OCI-LY7 (cell line): Measurements from ENCODE around the gene SMARCA2. TPM values are rescaled to one million over a fixed set of nuclear protein-coding genes. Genes with fewer than 3 reads are reported as not detected.

Source experiments
- BruUV-seq: library from RNA; stranded (reverse); fragments of 400-500 nt; replicated peaks from 2 replicates; lab custom pipeline; 2021; lab: Mats Ljungman, UMichigan
- CTCF ChIA-PET: fragments of 300-600 bp; sonication (Branson Sonifier 250); formaldehyde crosslinking; loops from one replicate; lab custom pipeline; 2022; ENCODE audit warnings: antibody characterized with exemption; ENCODE audit not compliant: unreplicated experiment; lab: Charles Lee
- POLR2A ChIA-PET: fragments of 300-600 bp; sonication (Branson Sonifier 250); formaldehyde crosslinking; loops from one replicate; lab custom pipeline; 2022; ENCODE audit warnings: antibody characterized with exemption; lab: Charles Lee
- DNase-seq: peaks from one replicate; pipeline ENCODE4 v3.0.0-alpha.2; 2015; ENCODE audit warnings: low spot score
- H2AFZ ChIP-seq: fragments of 200-600 bp; sonication (generic), shearing (Covaris generic); 2 replicates; pipeline ENCODE4 v1.6.1; 2014; ENCODE audit warnings: mild to moderate bottlenecking, antibody characterized with exemption, low read length, moderate library complexity
- H3K27ac ChIP-seq: fragments of 200-600 bp; sonication (generic); 2 replicates; pipeline ENCODE4 v1.5.1; 2014; ENCODE audit warnings: mixed run types, low read depth, mild to moderate bottlenecking, moderate library complexity, low read length, inconsistent platforms; ENCODE audit not compliant: poor library complexity, severe bottlenecking
- H3K36me3 ChIP-seq: fragments of 200-600 bp; sonication (generic); 2 replicates; pipeline ENCODE4 v1.6.1; 2014; ENCODE audit warnings: mild to moderate bottlenecking, antibody characterized with exemption, low read length, moderate library complexity, mixed read lengths; ENCODE audit not compliant: insufficient read depth
- H3K4me1 ChIP-seq: fragments of 200-600 bp; sonication (generic); 2 replicates; pipeline ENCODE4 v1.5.1; 2014; ENCODE audit warnings: mild to moderate bottlenecking, low read length; ENCODE audit not compliant: insufficient read depth, poor library complexity, severe bottlenecking
- H3K4me2 ChIP-seq: fragments of 200-600 bp; sonication (generic); 2 replicates; pipeline ENCODE4 v1.6.1; 2014; ENCODE audit warnings: mild to moderate bottlenecking, low read length
- H3K4me3 ChIP-seq: fragments of 200-600 bp; sonication (generic); 2 replicates; pipeline ENCODE4 v1.5.1; 2014; ENCODE audit warnings: mild to moderate bottlenecking, low read depth, low read length; ENCODE audit not compliant: poor library complexity, severe bottlenecking
- H3K79me2 ChIP-seq: fragments of 200-600 bp; sonication (generic); 2 replicates; pipeline ENCODE4 v1.6.1; 2016; ENCODE audit warnings: low read depth, mild to moderate bottlenecking, low read length, moderate library complexity, mixed read lengths; ENCODE audit not compliant: insufficient read depth
- H3K9me2 ChIP-seq: fragments of 200-600 bp; sonication (generic); 2 replicates; pipeline ENCODE4 v1.6.1; 2016; ENCODE audit warnings: mild to moderate bottlenecking, low read length, mixed read lengths; ENCODE audit not compliant: insufficient read depth
- H3K9me3 ChIP-seq: fragments of 200-600 bp; sonication (generic); 2 replicates; pipeline ENCODE4 v1.6.1; 2014; ENCODE audit warnings: mild to moderate bottlenecking, mixed run types, low read length, mixed read lengths
- H4K20me1 ChIP-seq: fragments of 200-600 bp; sonication (generic); 2 replicates; pipeline ENCODE4 v1.6.1; 2014; ENCODE audit warnings: mild to moderate bottlenecking, antibody characterized with exemption, low read length, moderate library complexity, mixed read lengths; ENCODE audit not compliant: insufficient read depth
- CTCF ChIP-seq: fragments of 200-600 bp; sonication (generic); conservative IDR thresholded peaks from 2 replicates; pipeline ENCODE4 v1.5.1; 2014; ENCODE audit warnings: mild to moderate bottlenecking, antibody characterized with exemption, low read length, moderate library complexity, mixed read lengths
- EZH2phosphoT487 ChIP-seq: fragments of 200-600 bp; sonication (generic); IDR thresholded peaks from 2 replicates; pipeline ENCODE4 v1.6.1; 2018; ENCODE audit warnings: low read depth, borderline replicate concordance, mild to moderate bottlenecking, mixed run types, antibody characterized with exemption, low read length, moderate library complexity, mixed read lengths
- intact Hi-C: fragments of 100-400 bp; cut with micrococcal nuclease; formaldehyde crosslinking; loops from one replicate; pipeline ENCODE4 v1.10.0; 2022; ENCODE audit not compliant: unreplicated experiment
- total RNA-seq, 2 experiments: library from RNA; depleted of rRNA in 1 of 2; stranded (reverse); fragments of >200 nt in 1 of 2; shearing (Covaris generic) in 1 of 2; gene quantifications; 2 replicates each; pipeline ENCODE4 v1.2.3, GENCODE V29; 2014 to 2022

Gene SMARCA2
- total RNA-seq, 2 experiments from 2014 or later = 54.8 to 80.6 TPM

DNA sequence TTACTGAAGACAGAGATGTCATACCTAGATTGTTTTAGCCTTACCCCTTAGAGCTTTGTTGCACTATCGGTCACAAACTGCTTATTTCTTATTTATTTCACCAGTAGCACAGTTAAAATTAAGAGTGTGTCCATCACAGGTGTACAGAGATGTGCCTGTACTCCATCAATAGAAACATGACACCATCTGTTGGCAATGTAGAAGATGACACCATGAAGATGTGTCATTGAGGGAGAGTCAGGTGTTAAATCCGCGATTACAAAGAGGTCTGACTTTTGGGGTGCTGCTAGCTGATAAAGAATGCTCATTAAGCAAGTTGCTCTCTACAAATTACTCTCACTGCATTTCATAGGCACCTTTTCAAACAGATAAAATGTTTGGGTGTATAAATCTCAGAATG is 164.4 kb downstream of the SMARCA2 start:
- peak; percentile 26 for DNase-seq
- CTCF ChIA-PET = no interaction called here

GRCh38 chr9:2180154-2180553 is 165.0 kb downstream of the SMARCA2 start:
- ChIA-PET CTCF (interaction anchor here (1.6 kb wide), 1 partner anchor 8 kb away, joined by 6 read pairs; no protein-coding TSS in a partner anchor), POLR2A (interaction anchor here (0.7 to 1.0 kb wide), 5 partner anchors 15 to 309 kb away, joined by 3 to 4 read pairs (median 3); no protein-coding TSS in a partner anchor)
- intact Hi-C loops = loop anchor here (2.0 kb wide), 1 partner anchor 33 kb away; no protein-coding TSS in a partner anchor

More for the DNA sequence above, 164.4 kb downstream of the SMARCA2 start:
- no peaks in the 10 kb centered on the region for H3K9me2 ChIP-seq
- H3K4me3 ChIP-seq = no peak overlapping the region
- no peaks in the 10 kb centered on the region for H3K9me3 ChIP-seq
- no peak overlapping the region for H3K27ac ChIP-seq
- no TSS peak for BruUV-seq
- no peak overlapping the region for H2AFZ ChIP-seq
- no peaks in the 10 kb centered on the region for H3K4me1 ChIP-seq
- intact Hi-C loops = loop anchor here (1.0 kb wide), 1 partner anchor 47 kb away; no protein-coding TSS in a partner anchor
- POLR2A ChIA-PET = interaction anchor here (1.0 kb wide), 1 partner anchor 41 kb away, joined by 3 read pairs; no protein-coding TSS in a partner anchor
- H3K79me2 ChIP-seq = no peaks in the 10 kb centered on the region
- peak; percentile 71 for TF ChIP-seq CTCF
- TF ChIP-seq EZH2phosphoT487 = no peak
- no peak overlapping the region for H3K4me2 ChIP-seq
- H3K36me3 ChIP-seq = peaks cover 16% of the 10 kb centered on the region; the same call in 1 of the 2 replicates
- no peaks in the 10 kb centered on the region for H4K20me1 ChIP-seq

More at GRCh38 chr9:2180154-2180553, 165.0 kb downstream of the SMARCA2 start:
- H3K9me3 ChIP-seq = no peaks in the 10 kb centered on the region
- no peak overlapping the region for H2AFZ ChIP-seq
- TF ChIP-seq CTCF (no peak), EZH2phosphoT487 (no peak)
- H3K4me3 ChIP-seq = no peak overlapping the region
- H3K4me2 ChIP-seq = no peak overlapping the region
- H3K9me2 ChIP-seq = no peaks in the 10 kb centered on the region
- no peak overlapping the region for H3K27ac ChIP-seq
- no peak for DNase-seq
- H4K20me1 ChIP-seq = no peaks in the 10 kb centered on the region
- H3K79me2 ChIP-seq = no peaks in the 10 kb centered on the region
- H3K36me3 ChIP-seq = peaks cover 19% of the 10 kb centered on the region; the same call in 1 of the 2 replicates
- no TSS peak for BruUV-seq
- no peaks in the 10 kb centered on the region for H3K4me1 ChIP-seq
